Measurements from ENCODE around the gene RAB6B. TPM values are rescaled to one million over a fixed set of nuclear protein-coding genes. Genes with fewer than 3 reads are reported as not detected.

The RAB6B gene
- total RNA-seq, 2 donors from 2014 or later, result 2.6 to 5.6 TPM

DNA sequence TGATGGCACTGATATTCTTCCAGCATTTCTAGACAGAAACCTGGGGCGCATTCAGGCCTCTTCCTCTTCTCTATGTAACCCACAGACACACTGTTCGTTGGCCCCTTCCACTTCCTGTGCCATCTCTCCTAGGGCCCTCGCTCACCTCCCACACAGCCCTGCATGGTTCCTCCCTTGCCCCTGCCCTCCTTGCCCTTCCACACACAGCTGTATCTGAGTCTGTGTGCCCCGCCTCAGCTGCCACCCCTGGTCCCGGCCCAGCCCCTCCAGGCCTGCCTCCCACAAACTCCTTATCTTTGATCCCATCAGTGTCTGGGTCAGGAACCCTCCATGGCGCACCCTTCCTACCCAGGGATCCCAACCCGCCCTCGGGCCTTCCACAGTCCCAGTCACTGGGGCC, 37.9 kb downstream of the RAB6B start:
- H3K4me3 ChIP-seq, result no peak overlapping the region
- no peak overlapping the region for H3K9ac ChIP-seq (ENCODE audit: low read depth in 2 of 2, low read length in 2 of 2)

GRCh38 chr3:133856316-133856715, 39.4 kb downstream of the RAB6B start:
- Histone ChIP-seq H3K27ac (no peak overlapping the region), H3K9ac (ENCODE audit: low read depth in 2 of 2, low read length in 2 of 2) (no peak overlapping the region), H3K36me3 (no peaks in the 10 kb centered on the region), H3K4me1 (no peaks in the 10 kb centered on the region), H3K4me3 (no peak overlapping the region), H3K9me3 (no peaks in the 10 kb centered on the region), H3K27me3 (no peaks in the 10 kb centered on the region)
- no peak for DNase-seq
- intact Hi-C loops (cut with DNase I), result no loop called here
- TF ChIP-seq, protein P1, sequence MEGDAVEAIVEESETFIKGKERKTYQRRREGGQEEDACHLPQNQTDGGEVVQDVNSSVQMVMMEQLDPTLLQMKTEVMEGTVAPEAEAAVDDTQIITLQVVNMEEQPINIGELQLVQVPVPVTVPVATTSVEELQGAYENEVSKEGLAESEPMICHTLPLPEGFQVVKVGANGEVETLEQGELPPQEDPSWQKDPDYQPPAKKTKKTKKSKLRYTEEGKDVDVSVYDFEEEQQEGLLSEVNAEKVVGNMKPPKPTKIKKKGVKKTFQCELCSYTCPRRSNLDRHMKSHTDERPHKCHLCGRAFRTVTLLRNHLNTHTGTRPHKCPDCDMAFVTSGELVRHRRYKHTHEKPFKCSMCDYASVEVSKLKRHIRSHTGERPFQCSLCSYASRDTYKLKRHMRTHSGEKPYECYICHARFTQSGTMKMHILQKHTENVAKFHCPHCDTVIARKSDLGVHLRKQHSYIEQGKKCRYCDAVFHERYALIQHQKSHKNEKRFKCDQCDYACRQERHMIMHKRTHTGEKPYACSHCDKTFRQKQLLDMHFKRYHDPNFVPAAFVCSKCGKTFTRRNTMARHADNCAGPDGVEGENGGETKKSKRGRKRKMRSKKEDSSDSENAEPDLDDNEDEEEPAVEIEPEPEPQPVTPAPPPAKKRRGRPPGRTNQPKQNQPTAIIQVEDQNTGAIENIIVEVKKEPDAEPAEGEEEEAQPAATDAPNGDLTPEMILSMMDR (IDR thresholded peaks at IDR 0.05), result no peak

More for the DNA sequence above, 37.9 kb downstream of the RAB6B start:
- Histone ChIP-seq H3K36me3 (no peaks in the 10 kb centered on the region), H3K9me3 (no peaks in the 10 kb centered on the region), H3K27ac (no peak overlapping the region), H3K27me3 (no peaks in the 10 kb centered on the region), H3K4me1 (no peaks in the 10 kb centered on the region)
- TF ChIP-seq, protein P1 (IDR thresholded peaks at IDR 0.05), result no peak
- DNase-seq, result no peak
- intact Hi-C loops (cut with DNase I), result no loop called here

GRCh38 chr3:133855772-133856171, 39.9 kb downstream of the RAB6B start:
- H3K9ac ChIP-seq (ENCODE audit: low read depth in 2 of 2, low read length in 2 of 2), result no peak overlapping the region
- no peaks in the 10 kb centered on the region for H3K27me3 ChIP-seq
- intact Hi-C loops (cut with DNase I), result no loop called here
- no peak overlapping the region for H3K4me3 ChIP-seq
- no peak for DNase-seq
- no peaks in the 10 kb centered on the region for H3K4me1 ChIP-seq
- TF ChIP-seq, protein P1 (IDR thresholded peaks at IDR 0.05), result no peak
- no peaks in the 10 kb centered on the region for H3K36me3 ChIP-seq
- H3K9me3 ChIP-seq, result no peaks in the 10 kb centered on the region
- H3K27ac ChIP-seq, result no peak overlapping the region

DNA sequence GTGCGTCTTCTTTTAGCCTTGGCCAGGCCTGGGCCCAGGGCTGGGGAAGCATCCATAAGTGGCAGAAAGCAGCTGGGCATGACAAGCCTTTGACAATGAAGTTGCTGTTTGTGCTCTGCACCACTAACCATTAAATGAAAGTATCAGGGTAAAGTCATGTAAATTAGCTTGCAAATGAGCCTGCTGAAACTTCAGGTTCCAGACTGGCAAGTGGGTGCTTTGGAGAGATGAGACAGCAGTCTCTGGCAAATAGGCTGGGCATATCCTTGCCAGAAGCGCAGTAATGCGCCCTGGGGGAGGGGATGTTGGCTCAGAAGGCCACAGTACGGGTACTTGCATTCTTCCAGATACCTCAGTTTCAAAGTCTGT, 40.7 kb downstream of the RAB6B start:
- no peaks in the 10 kb centered on the region for H3K36me3 ChIP-seq
- no peak overlapping the region for H3K9ac ChIP-seq (ENCODE audit: low read depth in 2 of 2, low read length in 2 of 2)
- H3K4me1 ChIP-seq, result no peaks in the 10 kb centered on the region
- H3K9me3 ChIP-seq, result no peaks in the 10 kb centered on the region
- H3K27me3 ChIP-seq, result no peaks in the 10 kb centered on the region
- DNase-seq, result no peak
- intact Hi-C loops (cut with DNase I), result no loop called here
- TF ChIP-seq, protein P1 (IDR thresholded peaks at IDR 0.05), result no peak
- no peak overlapping the region for H3K27ac ChIP-seq
- H3K4me3 ChIP-seq, result no peak overlapping the region

DNA sequence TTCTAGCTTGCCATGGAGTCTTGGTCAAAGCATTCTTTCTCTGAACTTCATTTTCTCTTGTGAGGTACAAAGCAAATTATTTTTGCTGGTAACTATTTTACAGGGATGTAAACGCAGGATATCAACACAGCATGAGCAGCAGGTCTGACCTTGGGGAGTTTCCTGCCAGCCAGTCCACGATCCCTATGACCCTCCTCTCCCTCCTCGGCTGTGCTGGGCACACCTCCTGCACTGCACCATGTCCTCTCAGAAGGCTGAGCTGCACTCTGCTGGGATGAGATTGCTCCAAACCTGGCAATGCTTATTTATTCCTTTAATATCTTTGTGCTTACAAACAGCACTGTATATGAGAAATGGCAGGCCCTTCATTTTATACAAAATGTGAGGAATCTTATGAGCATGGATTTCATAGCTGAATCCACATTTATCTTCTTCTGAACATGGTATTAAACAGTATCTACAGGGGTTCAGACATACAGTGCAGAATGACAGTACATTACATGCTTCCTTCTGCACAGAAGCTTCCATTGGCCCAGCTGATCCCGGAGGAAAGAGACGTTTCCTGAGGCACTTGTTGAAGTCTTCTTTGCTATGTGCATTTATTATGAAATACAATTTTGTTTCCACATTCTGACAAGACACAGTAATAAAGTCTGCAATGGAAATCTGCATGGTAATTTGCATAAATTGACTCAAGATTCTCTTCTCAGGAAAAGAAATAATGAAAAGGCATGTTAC, 41.2 kb downstream of the RAB6B start:
- no peak overlapping the region for H3K27ac ChIP-seq
- H3K36me3 ChIP-seq, result no peaks in the 10 kb centered on the region
- H3K27me3 ChIP-seq, result no peaks in the 10 kb centered on the region
- no peak for DNase-seq
- H3K4me1 ChIP-seq, result no peaks in the 10 kb centered on the region
- no peak overlapping the region for H3K9ac ChIP-seq (ENCODE audit: low read depth in 2 of 2, low read length in 2 of 2)
- intact Hi-C loops (cut with DNase I), result no loop called here
- no peaks in the 10 kb centered on the region for H3K9me3 ChIP-seq
- no peak overlapping the region for H3K4me3 ChIP-seq
- TF ChIP-seq, protein P1 (IDR thresholded peaks at IDR 0.05), result no peak
